Fibroblast of mammary gland (primary cell): ENCODE measurements around the gene PRR20E.

Experiments used
- DNase-seq: peaks from one replicate; pipeline ENCODE4 v3.0.0-alpha.2; 2010; ENCODE audit warnings: low read depth
- H3K4me3 ChIP-seq: 2 replicates; pipeline ENCODE4 v1.5.1; 2011; ENCODE audit warnings: low read depth, mild to moderate bottlenecking, low read length, moderate library complexity; ENCODE audit not compliant: control insufficient read depth
- CTCF ChIP-seq: conservative IDR thresholded peaks from 2 replicates; pipeline ENCODE4 v1.5.1; 2011; ENCODE audit warnings: low read depth, low read length, inconsistent platforms; ENCODE audit not compliant: control insufficient read depth, insufficient read depth

PRR20E gene

DNA sequence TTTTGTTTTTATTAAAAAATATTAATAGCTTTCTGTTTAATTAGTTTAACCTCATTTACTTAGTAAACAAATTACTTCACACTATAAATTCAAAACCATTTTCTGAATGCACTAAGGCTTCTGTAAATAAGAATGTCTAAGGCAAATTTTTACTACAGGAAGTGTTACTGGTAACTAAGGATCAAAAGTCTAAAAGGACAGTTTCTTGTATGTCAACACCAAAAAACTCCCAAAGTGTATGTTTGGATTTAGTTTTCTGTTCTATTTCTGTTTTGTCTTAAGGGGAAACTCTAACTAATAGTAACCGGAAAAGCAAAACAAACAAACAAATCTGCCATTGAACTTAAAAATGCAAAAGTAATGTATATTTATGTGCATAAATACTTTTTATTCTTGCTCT, 24.7 kb downstream of the PRR20E start:
- DNase-seq, result no peak
- no peak for TF ChIP-seq CTCF
- H3K4me3 ChIP-seq, result no peak overlapping the region

GRCh38 chr13:57212989-57213388, 46.0 kb downstream of the PRR20E start:
- no peak for DNase-seq
- H3K4me3 ChIP-seq, result no peak overlapping the region
- TF ChIP-seq CTCF, result no peak
